GM21723 (cell line): Measurements from ENCODE around the gene CACHD1.
A peak's percentile ranks its signal among the peaks of the same experiment; 100 is the strongest.

ENCODE experiments used
- ATAC-seq: cut with Tn5 transposase; IDR thresholded peaks from one replicate; pipeline ENCODE4 v1.9.1; 2021; ENCODE audit warnings: mild to moderate bottlenecking, moderate library complexity; ENCODE audit not compliant: unreplicated experiment

CACHD1 gene

GRCh38 chr1:64469977-64470664 is at the start of gene CACHD1:
CACHD1 (plus strand) TSS chr1:64470129; CDS start chr1:64470745, 616 bp downstream.
- peak; percentile 78 for ATAC-seq

GRCh38 chr1:64421377-64421776 is 48.6 kb upstream of the CACHD1 start:
- ATAC-seq: no peak

GRCh38 chr1:64423526-64423925 is 46.4 kb upstream of the CACHD1 start:
- no peak for ATAC-seq

- ATAC-seq: no peak
Measured at GRCh38 chr1:64424412-64424811, 45.5 kb upstream of the CACHD1 start.

- no peak for ATAC-seq
Measured at GRCh38 chr1:64425521-64425920, 44.4 kb upstream of the CACHD1 start.

- ATAC-seq: no peak
Measured at GRCh38 chr1:64426681-64427080, 43.2 kb upstream of the CACHD1 start.

GRCh38 chr1:64427879-64428278 is 42.0 kb upstream of the CACHD1 start:
- no peak for ATAC-seq

- ATAC-seq: no peak
Measured at GRCh38 chr1:64433308-64433707, 36.6 kb upstream of the CACHD1 start.

- ATAC-seq: no peak
Measured at GRCh38 chr1:64433747-64434146, 36.2 kb upstream of the CACHD1 start.

- ATAC-seq: no peak
Measured at GRCh38 chr1:64435000-64435399, 34.9 kb upstream of the CACHD1 start.

GRCh38 chr1:64437453-64437852 is 32.5 kb upstream of the CACHD1 start:
- ATAC-seq: no peak

- no peak for ATAC-seq
Measured at GRCh38 chr1:64440183-64440826, 29.6 kb upstream of the CACHD1 start.

GRCh38 chr1:64451440-64451839 is 18.5 kb upstream of the CACHD1 start:
- ATAC-seq: no peak

- no peak for ATAC-seq
Measured at GRCh38 chr1:64453688-64454087, 16.2 kb upstream of the CACHD1 start.

- no peak for ATAC-seq
Measured at GRCh38 chr1:64458915-64459314, 11.0 kb upstream of the CACHD1 start.

GRCh38 chr1:64459743-64460142 is 10.2 kb upstream of the CACHD1 start:
- ATAC-seq: no peak

- no peak for ATAC-seq
Measured at GRCh38 chr1:64466033-64466432, 3.9 kb upstream of the CACHD1 start.

- ATAC-seq: no peak
Measured at GRCh38 chr1:64469116-64469976, 583 bp upstream of the CACHD1 start.

- ATAC-seq: peak; percentile 18
Measured at GRCh38 chr1:64470665-64471217, 812 bp downstream of the CACHD1 start.

GRCh38 chr1:64471218-64472039 is 1.5 kb downstream of the CACHD1 start:
- no peak for ATAC-seq

- no peak for ATAC-seq
Measured at GRCh38 chr1:64472040-64472376, 2.1 kb downstream of the CACHD1 start.
